HG03460 (cell line): Measurements from ENCODE around the gene POU5F1.

Source experiments
- ATAC-seq: cut with Tn5 transposase; IDR thresholded peaks from one replicate; pipeline ENCODE4 v1.9.1; 2021; ENCODE audit not compliant: unreplicated experiment

Gene POU5F1

DNA sequence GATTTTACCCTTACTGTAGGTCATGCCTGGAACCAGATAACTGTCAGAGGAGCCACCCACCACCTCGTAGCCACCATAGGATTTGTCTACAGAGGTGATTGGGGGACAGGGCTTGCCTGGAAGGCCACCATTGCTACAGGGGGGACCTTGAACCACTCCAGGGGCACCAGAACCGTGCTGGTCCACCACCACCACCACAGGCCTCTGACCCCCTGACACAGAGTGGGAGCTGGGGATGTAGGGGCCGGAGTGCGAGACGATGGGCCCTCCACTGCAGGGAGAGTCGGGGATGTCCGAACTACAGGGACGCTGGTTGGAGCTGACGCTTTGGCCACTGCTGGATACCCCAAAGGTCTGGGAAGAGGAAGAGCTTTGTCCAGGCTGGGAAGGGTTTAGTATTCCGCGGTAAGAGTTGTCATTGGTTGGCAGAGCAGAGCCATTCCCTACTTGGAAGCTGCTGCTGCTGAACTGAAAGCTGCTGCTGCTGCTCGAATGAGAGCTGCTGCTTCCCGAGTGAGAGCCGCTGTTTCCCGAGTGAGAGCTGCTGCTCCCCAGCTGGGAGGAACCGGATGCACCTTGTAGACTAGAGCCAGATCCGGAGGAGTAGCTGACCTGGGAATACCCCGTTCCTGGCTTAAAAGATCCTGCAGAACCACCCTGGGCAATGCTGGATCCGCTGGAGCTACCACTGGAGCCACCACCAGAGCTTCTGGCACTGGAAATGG lies 53.7 kb downstream of the POU5F1 start:
- ATAC-seq: no peak

DNA sequence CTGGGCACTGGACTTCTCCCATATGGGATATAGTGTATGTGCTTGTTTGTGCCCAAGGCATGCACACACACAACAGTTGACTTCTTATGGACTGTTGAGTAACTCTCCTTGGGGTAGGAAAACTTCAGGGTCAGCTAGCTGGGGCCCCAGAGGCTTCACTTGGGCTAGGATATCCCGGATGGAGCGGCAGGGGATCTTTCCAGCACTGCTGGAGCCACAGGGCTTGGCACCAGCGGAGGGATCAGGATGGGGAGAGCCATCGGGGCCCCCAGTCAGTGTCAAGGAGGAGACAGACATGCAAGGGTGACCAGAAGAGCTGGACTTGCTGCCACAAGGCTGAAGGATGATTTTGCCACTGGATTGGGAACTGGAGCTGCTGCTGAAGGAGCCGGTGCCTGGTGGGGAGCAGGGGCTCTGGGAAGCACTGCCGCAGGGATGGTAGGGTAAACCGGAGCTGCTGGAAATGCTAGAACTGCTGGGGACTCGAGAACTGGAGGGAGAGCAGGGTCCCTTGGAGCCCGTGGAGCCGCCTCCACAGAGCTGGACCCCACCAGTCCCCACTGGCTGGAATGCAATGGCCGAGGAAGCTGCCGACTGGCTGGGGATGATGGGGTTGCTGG lies 54.4 kb downstream of the POU5F1 start:
- no peak for ATAC-seq

DNA sequence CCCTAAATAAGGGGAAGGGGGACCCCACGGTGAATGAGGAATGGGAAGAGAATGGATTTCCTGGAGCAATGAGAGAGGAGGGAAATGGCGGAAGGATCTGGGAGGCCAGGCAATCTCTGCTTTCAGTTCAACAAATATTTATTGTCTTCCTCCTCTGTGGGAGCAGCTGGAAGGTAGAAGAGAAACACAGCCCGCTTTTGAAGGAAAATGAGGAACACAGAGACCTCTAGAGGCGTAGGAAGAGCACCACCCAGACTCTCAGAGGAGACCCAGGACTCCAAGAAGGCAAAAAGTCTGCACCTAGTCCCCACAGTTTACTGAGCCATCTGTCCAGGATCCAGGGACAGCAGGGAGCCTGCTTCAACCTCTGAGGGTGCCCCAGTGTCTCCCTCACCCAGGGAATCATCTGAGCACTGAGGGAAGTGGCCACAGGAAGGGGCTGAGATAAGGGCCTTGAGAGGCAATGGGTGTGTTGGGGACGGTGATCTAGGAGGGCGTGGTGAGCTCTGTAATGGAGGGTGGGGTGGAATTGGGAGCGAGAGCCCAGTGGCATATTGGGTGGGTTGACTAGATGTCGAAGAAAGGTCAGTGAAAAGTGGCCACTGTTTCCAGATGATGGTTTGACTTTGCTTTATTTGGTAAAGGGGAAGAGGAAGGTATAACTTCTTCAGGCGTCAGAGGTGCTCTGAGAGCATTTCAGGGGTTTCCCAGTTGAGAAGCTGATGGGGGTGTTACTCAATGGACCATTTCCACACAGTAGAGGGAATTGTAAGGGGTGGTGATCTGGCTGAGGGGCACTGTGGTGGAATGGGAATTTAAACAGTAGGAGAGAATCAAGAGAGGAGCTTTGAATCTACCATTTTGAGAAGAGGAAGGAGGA lies 55.3 kb downstream of the POU5F1 start:
- ATAC-seq: no peak

DNA sequence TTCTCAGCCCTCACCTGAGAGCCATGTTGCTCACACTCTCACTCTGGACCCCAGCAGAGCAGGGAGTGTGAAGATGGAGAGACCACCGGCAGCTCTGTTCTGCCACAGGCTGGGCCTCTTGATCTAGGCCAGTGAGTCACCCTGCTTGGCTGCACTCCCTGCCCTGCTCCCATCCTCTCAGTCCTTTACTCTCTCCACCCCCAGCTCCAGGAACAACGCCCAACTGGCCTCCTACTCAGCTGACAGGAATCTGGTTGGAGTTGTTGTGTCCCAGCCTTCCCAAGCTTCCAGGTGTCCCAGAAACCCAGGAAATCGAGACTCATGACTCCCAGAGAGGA lies 56.0 kb downstream of the POU5F1 start, which contains the start of gene PSORS1C1:
Gene PSORS1C1 (plus strand): TSS at position 260 of the 338 bp plus-strand sequence. CDS start 14,833 bp downstream, outside the sequence.
- no peak for ATAC-seq
